ENCODE data around the gene NOS3. TPM values are rescaled to one million over a fixed set of nuclear protein-coding genes. Genes with fewer than 3 reads are reported as not detected.

Gene NOS3
- total RNA-seq, 1 experiment from 2014 or later = 0.71 TPM

- Mint-ChIP-seq H3K27me3 (ENCODE audit: unreplicated experiment) (no peaks in the 10 kb centered on the region), H3K36me3 (ENCODE audit: insufficient read depth, unreplicated experiment) (peaks cover 13% of the 10 kb centered on the region), H3K27ac (ENCODE audit: unreplicated experiment) (no peak overlapping the region), H3K9me3 (ENCODE audit: low read depth, unreplicated experiment) (no peaks in the 10 kb centered on the region), H3K4me3 (ENCODE audit: low read depth, unreplicated experiment) (no peak overlapping the region), H3K4me1 (ENCODE audit: low read depth, unreplicated experiment) (peaks cover 16% of the 10 kb centered on the region)
- intact Hi-C loops (cut with micrococcal nuclease; ENCODE audit: unreplicated experiment) = no loop called here
- no TSS peak for BruUV-seq (replicated peaks)
- CTCF ChIA-PET = no interaction called here
- DNase-seq = no peak
- peak; percentile 14 for TF ChIP-seq CTCF (IDR thresholded peaks at IDR 0.05; ENCODE audit: unreplicated experiment)
These were observed 42.4 kb downstream of the NOS3 start for GRCh38 chr7:151032936-151033863.

DNA sequence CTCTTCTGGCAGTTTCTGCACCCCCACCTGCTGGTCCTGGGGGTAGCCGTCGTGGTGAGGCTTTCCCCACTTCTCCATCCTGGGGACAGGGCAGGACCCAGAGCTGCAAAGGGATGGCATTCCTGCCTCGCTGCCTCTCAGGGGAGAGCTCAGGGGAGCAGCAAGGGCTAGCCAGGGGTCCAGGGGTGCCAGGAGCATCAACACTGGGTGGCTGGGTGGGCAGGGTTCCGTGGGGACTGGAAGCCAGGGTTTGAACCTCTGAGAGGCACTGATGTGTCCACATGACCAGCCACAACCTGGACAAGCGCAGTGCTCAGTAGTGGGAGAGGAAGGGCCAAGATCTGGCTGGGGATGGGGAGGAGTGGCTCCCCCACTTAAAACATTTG lies 43.0 kb downstream of the NOS3 start:
- CTCF ChIA-PET = no interaction called here
- DNase-seq = no peak
- BruUV-seq (replicated peaks) = no TSS peak
- peaks cover 14% of the 10 kb centered on the region for H3K4me1 Mint-ChIP-seq (ENCODE audit: low read depth, unreplicated experiment)
- no peaks in the 10 kb centered on the region for H3K9me3 Mint-ChIP-seq (ENCODE audit: low read depth, unreplicated experiment)
- no peaks in the 10 kb centered on the region for H3K27me3 Mint-ChIP-seq (ENCODE audit: unreplicated experiment)
- H3K4me3 Mint-ChIP-seq (ENCODE audit: low read depth, unreplicated experiment) = no peak overlapping the region
- no peak overlapping the region for H3K27ac Mint-ChIP-seq (ENCODE audit: unreplicated experiment)
- no peak for TF ChIP-seq CTCF (IDR thresholded peaks at IDR 0.05; ENCODE audit: unreplicated experiment)
- H3K36me3 Mint-ChIP-seq (ENCODE audit: insufficient read depth, unreplicated experiment) = peaks cover 7% of the 10 kb centered on the region
- intact Hi-C loops (cut with micrococcal nuclease; ENCODE audit: unreplicated experiment) = no loop called here

DNA sequence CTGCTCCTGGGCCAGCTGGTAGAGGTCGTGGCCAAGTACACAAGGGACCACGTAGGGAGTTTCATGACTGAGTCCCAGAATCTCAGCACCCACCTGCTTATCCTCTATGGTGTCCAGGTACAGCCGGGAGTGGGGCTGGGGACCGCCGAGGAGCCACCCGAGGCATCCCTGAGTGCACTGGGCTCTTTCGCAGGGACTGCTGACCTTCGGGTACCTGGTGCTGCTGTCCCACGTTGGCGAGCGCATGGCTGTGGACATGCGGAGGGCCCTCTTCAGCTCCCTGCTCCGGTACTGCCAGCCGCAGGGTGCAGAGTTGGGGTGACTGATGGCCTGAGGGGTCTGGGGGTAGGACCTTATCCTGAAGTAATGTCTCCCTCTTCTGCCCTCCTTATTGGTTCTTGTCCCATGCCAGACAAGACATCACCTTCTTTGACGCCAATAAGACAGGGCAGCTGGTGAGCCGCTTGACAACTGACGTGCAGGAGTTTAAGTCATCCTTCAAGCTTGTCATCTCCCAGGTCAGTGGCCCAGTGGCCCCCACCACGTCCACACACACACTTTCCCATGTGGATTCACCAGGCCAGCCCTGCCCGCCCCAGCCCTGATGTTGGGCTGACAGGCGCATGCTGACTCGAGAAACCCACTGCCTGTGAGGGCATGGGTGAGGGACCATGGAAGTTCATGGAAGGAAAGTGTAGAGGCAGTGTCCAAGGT lies 43.7 kb downstream of the NOS3 start:
- H3K27me3 Mint-ChIP-seq (ENCODE audit: unreplicated experiment) = no peaks in the 10 kb centered on the region
- no peak for DNase-seq
- intact Hi-C loops (cut with micrococcal nuclease; ENCODE audit: unreplicated experiment) = no loop called here
- BruUV-seq (replicated peaks) = no TSS peak
- H3K4me3 Mint-ChIP-seq (ENCODE audit: low read depth, unreplicated experiment) = no peak overlapping the region
- CTCF ChIA-PET = no interaction called here
- peaks cover 14% of the 10 kb centered on the region for H3K4me1 Mint-ChIP-seq (ENCODE audit: low read depth, unreplicated experiment)
- no peak overlapping the region for H3K27ac Mint-ChIP-seq (ENCODE audit: unreplicated experiment)
- no peak for TF ChIP-seq CTCF (IDR thresholded peaks at IDR 0.05; ENCODE audit: unreplicated experiment)
- no peaks in the 10 kb centered on the region for H3K9me3 Mint-ChIP-seq (ENCODE audit: low read depth, unreplicated experiment)
- H3K36me3 Mint-ChIP-seq (ENCODE audit: insufficient read depth, unreplicated experiment) = peaks cover 9% of the 10 kb centered on the region

GRCh38 chr7:151035026-151035717 lies 44.4 kb downstream of the NOS3 start:
- no peak overlapping the region for H3K4me3 Mint-ChIP-seq (ENCODE audit: low read depth, unreplicated experiment)
- no peak for DNase-seq
- peaks cover 16% of the 10 kb centered on the region for H3K36me3 Mint-ChIP-seq (ENCODE audit: insufficient read depth, unreplicated experiment)
- intact Hi-C loops (cut with micrococcal nuclease; ENCODE audit: unreplicated experiment) = no loop called here
- H3K9me3 Mint-ChIP-seq (ENCODE audit: low read depth, unreplicated experiment) = no peaks in the 10 kb centered on the region
- H3K27me3 Mint-ChIP-seq (ENCODE audit: unreplicated experiment) = no peaks in the 10 kb centered on the region
- CTCF ChIA-PET = no interaction called here
- H3K27ac Mint-ChIP-seq (ENCODE audit: unreplicated experiment) = no peak overlapping the region
- peaks cover 17% of the 10 kb centered on the region for H3K4me1 Mint-ChIP-seq (ENCODE audit: low read depth, unreplicated experiment)
- BruUV-seq (replicated peaks) = no TSS peak
- TF ChIP-seq CTCF (IDR thresholded peaks at IDR 0.05; ENCODE audit: unreplicated experiment) = no peak

Data from Calu3 (cell line).